Calu3 (cell line): Measurements from ENCODE around the gene MYOZ1. TPM values are rescaled to one million over a fixed set of nuclear protein-coding genes. Genes with fewer than 3 reads are reported as not detected.

Experiments used
- BruUV-seq: library from RNA; stranded (reverse); fragments of 400-500 nt; replicated peaks from 2 replicates; lab custom pipeline; 2021; lab: Mats Ljungman, UMichigan
- CTCF ChIA-PET: fragments of 300-600 bp; sonication (Branson Sonifier 250); formaldehyde crosslinking; loops from one replicate; lab custom pipeline; 2022; ENCODE audit warnings: antibody characterized with exemption; lab: Charles Lee
- DNase-seq: peaks from one replicate; pipeline ENCODE4 v3.0.0; 2022
- H3K27ac Mint-ChIP-seq: one replicate; pipeline ENCODE4 v1.8.0; 2022; ENCODE audit warnings: mixed read lengths; ENCODE audit not compliant: unreplicated experiment
- H3K27me3 Mint-ChIP-seq: one replicate; pipeline ENCODE4 v1.8.0; 2022; ENCODE audit warnings: mixed read lengths; ENCODE audit not compliant: unreplicated experiment
- H3K36me3 Mint-ChIP-seq: one replicate; pipeline ENCODE4 v1.8.0; 2022; ENCODE audit warnings: mild to moderate bottlenecking, moderate library complexity, mixed read lengths; ENCODE audit not compliant: insufficient read depth, unreplicated experiment
- H3K4me1 Mint-ChIP-seq: one replicate; pipeline ENCODE4 v1.8.0; 2022; ENCODE audit warnings: mild to moderate bottlenecking, low read depth, mixed read lengths; ENCODE audit not compliant: unreplicated experiment
- H3K4me3 Mint-ChIP-seq: one replicate; pipeline ENCODE4 v1.8.0; 2022; ENCODE audit warnings: mild to moderate bottlenecking, low read depth, moderate library complexity, mixed read lengths; ENCODE audit not compliant: unreplicated experiment
- H3K9me3 Mint-ChIP-seq: one replicate; pipeline ENCODE4 v1.8.0; 2022; ENCODE audit warnings: low read depth, mixed read lengths; ENCODE audit not compliant: unreplicated experiment
- CTCF ChIP-seq: fragments of 200-600 bp; IDR thresholded peaks from one replicate; pipeline ENCODE4 v1.8.0; 2022; ENCODE audit warnings: antibody characterized with exemption; ENCODE audit not compliant: unreplicated experiment
- intact Hi-C: fragments of 100-400 bp; cut with micrococcal nuclease; formaldehyde crosslinking; loops from one replicate; pipeline ENCODE4 v1.10.0; 2022; ENCODE audit not compliant: unreplicated experiment
- total RNA-seq: library from RNA; stranded (reverse); gene quantifications from 2 replicates; pipeline ENCODE4 v1.2.3, GENCODE V29; 2022

Gene MYOZ1
- total RNA-seq, 1 experiment from 2014 or later: not detected

- intact Hi-C loops: no loop called here
Measured at GRCh38 chr10:73639286-73639685, 2.0 kb downstream of the MYOZ1 start.

GRCh38 chr10:73635781-73636180 is 5.5 kb downstream of the MYOZ1 start:
- Mint-ChIP-seq H3K27ac (no peak overlapping the region), H3K4me3 (no peak overlapping the region), H3K4me1 (no peaks in the 10 kb centered on the region), H3K36me3 (no peaks in the 10 kb centered on the region), H3K27me3 (peaks cover 22% of the 10 kb centered on the region), H3K9me3 (no peaks in the 10 kb centered on the region)
- TF ChIP-seq CTCF: no peak
- CTCF ChIA-PET: no interaction called here
- BruUV-seq: no TSS peak
- intact Hi-C loops: no loop called here
- DNase-seq: no peak

More at GRCh38 chr10:73639286-73639685, 2.0 kb downstream of the MYOZ1 start:
- DNase-seq: no peak
- Mint-ChIP-seq H3K27ac (no peak overlapping the region), H3K36me3 (no peaks in the 10 kb centered on the region), H3K27me3 (peaks cover 31% of the 10 kb centered on the region), H3K4me1 (no peaks in the 10 kb centered on the region), H3K9me3 (no peaks in the 10 kb centered on the region), H3K4me3 (no peak overlapping the region)
- BruUV-seq: no TSS peak
- CTCF ChIA-PET: no interaction called here
- TF ChIP-seq CTCF: no peak

- TF ChIP-seq CTCF: no peak
- CTCF ChIA-PET: no interaction called here
- no TSS peak for BruUV-seq
- H3K9me3 Mint-ChIP-seq: no peaks in the 10 kb centered on the region
- no peak overlapping the region for H3K27ac Mint-ChIP-seq
- H3K27me3 Mint-ChIP-seq: peaks cover 11% of the 10 kb centered on the region
- no peaks in the 10 kb centered on the region for H3K4me1 Mint-ChIP-seq
- intact Hi-C loops: no loop called here
- DNase-seq: no peak
- H3K36me3 Mint-ChIP-seq: no peaks in the 10 kb centered on the region
- no peak overlapping the region for H3K4me3 Mint-ChIP-seq
Measured at GRCh38 chr10:73634421-73634820, 6.9 kb downstream of the MYOZ1 start.

GRCh38 chr10:73629165-73629564 is 12.1 kb downstream of the MYOZ1 start:
- peaks cover 4% of the 10 kb centered on the region for H3K27me3 Mint-ChIP-seq
- TF ChIP-seq CTCF: no peak
- no peak overlapping the region for H3K4me3 Mint-ChIP-seq
- no peak for DNase-seq
- H3K27ac Mint-ChIP-seq: no peak overlapping the region
- no peaks in the 10 kb centered on the region for H3K9me3 Mint-ChIP-seq
- intact Hi-C loops: loop anchor here (5.0 kb wide), 1 partner anchor 37 kb away; the partner anchor contains the start of gene USP54
- H3K36me3 Mint-ChIP-seq: peaks cover 19% of the 10 kb centered on the region
- CTCF ChIA-PET: no interaction called here
- H3K4me1 Mint-ChIP-seq: no peaks in the 10 kb centered on the region
- no TSS peak for BruUV-seq
